ENCODE data around the gene TNFSF13B. TPM values are rescaled to one million over a fixed set of nuclear protein-coding genes. Genes with fewer than 3 reads are reported as not detected.
"Not testable (repeated sequence)": the region's sequence is repeated elsewhere in the genome, so short reads cannot be mapped to it uniquely, and the experiment has no call there.

TNFSF13B gene
- total RNA-seq, 1 donor from 2014 or later, result 0.78 TPM

DNA sequence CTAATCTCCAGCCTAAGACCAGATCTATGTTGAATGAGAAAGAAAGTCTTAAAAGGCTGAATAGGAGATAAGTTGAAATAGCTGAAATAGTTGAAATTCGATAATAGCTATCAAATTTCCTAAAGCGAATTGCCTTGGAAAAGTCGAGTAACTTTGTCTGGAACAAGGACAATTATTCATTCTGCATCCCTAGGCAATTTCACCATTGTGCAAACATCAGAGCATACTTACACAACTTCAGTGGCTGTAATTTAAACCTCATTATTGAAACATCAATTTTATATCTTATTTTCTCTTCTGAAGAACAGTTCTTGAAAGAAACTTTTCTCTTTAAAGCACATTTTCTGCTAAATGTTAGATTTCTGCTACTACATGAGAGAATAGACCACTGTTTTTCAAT is 13.6 kb downstream of the TNFSF13B start:
- no peak for DNase-seq

- DNase-seq, result no peak
These were observed 19.2 kb downstream of the TNFSF13B start for GRCh38 chr13:108288741-108289140.

GRCh38 chr13:108289819-108290218 is 20.3 kb downstream of the TNFSF13B start:
- no peak for DNase-seq

DNA sequence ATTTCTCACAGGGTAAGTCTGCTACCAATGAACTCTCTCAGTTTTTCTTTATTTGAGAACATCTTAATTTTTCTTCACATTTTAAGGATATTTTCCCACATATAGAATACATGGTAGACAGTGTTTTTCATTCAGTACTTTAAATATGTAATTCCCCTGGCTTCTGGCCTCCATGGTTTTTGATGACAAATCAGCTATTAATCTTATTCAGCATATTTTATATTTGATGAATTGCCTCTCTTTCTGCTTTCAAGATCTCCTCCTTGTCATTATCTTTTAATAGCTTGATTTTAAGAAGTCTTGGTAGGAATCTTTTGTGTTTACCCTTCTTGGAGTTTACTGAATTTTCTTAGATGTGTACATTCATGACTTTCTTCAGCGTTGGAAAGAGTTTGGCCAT is 27.6 kb downstream of the TNFSF13B start:
- no peak for DNase-seq

GRCh38 chr13:108302279-108302678 is 32.8 kb downstream of the TNFSF13B start:
- DNase-seq, result no peak

DNA sequence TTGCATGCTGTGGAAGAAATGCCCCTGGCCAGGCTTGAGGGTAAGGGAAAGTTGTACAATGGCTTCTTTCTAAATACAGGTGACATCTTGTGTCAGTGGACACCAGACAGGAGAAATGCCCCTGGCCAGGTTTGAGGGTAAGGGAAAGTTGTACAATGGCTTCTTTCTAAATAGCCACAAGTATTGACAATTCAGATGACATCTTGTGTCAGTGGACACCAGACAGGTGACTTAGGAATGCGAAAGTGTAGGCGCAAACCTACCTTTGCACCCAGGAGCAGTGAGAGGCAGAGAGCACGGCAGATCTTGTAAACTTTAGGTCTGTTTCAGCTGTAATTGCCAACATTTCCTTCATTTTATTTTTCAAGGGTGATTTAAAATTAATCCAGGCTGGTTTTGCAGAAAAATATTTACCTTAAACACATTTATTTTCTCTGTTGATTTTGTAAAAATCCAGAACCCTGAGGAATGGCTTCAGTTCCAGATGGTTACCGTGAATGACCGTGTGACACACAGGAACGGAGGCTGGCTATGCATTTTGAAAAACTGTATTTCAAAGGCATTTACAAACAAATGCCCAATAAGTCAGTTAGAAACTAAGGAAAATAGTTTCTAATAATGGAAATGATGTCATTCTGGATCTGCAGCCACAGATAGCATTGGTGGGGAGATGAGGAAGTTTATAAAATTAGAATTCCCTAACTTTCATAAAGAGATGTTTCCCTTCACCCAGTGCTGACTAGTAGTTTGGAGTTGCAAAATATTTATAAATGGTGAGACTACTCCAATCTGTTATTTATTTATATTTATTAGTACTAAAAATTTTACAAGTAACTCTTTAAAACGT is 34.9 kb downstream of the TNFSF13B start:
- no peak for DNase-seq

GRCh38 chr13:108305655-108306054 is 36.1 kb downstream of the TNFSF13B start:
- no peak for DNase-seq

DNA sequence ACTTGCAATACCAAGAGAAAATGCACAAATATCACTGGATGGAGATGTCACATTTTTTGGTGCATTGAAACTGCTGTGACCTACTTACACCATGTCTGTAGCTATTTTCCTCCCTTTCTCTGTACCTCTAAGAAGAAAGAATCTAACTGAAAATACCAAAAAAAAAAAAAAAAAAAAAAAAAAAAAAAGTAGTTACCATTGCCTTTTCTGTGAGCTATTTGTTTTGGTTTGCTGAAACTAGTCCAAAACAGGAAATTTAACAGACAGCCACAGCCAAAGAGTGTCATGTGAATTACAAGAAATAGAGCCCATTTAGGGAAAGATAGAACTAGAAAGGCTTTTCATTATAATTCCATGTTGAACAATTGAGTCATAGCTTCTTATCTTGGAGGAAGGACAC is 37.3 kb downstream of the TNFSF13B start:
- DNase-seq, result no peak

DNA sequence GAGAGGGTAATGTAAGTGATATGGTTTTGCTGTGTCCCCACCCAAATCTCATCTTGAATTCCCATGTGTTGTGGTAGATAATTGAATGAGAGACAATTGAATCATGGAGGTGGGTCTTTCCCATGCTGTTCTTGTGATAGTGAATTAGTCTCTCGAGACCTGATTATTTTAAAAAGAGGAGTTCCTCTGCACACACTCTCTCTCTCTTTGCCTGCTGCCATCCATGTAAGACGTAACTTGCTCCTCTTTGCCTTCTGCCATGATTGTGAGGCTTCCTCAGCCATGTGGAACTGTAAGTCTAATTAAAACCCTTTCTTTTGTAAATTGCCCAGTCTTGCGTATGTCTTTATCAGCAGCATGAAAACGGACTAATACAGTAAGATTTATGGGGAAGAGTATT is 42.1 kb downstream of the TNFSF13B start:
- DNase-seq, result not testable (repeated sequence)

DNA sequence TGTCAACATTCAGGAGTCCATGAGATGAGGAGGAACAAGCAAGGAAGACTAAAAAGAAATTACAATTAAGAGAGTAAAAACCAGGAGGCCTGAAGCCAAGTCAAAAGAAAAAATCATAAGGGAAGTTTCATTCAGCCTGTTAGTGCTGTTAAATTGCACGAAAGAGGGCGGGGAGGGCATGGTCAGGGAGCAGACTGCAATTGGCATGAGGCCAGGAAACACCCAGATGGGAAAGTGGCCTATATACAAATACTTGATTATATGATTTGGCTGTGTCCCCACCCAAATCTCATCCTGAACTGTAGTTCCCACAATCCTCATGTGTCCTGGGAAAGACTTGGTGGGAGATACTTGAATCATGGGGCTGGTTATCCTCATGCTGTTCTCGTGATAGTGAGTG is 43.9 kb downstream of the TNFSF13B start:
- no peak for DNase-seq

DNA sequence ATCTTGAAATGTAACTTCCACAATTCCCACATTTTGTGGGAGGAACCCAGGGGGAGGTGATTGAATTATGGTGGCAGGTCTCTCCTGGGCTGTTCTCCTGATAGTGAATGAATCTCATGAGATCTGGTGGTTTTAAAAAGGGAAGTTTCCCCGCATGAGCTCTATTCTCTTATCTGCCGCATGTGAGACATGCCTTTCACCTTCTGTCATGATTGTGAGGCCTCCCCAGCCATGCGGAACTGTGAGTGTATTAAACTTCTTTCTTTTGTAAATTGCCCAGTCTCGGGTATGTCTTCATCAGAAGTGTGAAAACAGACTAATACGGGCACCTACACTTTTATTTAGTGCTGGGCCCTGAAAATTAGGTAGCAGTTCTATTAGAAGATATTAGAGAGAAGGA is 45.8 kb downstream of the TNFSF13B start:
- DNase-seq, result no peak

DNA sequence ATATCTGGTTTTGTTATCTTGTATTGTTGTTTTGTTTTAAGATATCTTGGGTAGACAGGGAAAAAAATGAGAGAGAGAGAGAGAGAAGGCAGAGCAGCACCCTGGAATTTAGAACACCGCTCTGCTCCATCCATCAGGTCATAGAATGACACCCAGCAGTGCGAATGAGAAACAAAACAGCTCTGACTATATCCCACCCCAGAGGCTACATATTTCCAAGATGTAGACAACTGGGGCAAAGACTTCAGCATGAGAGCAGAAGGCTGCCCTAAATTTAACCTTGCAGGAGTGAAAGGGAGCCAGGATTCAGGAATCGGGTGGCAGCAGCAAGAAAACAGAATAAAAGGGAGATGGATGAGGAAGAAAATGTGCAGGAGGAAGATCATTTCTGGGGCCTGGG is 46.5 kb downstream of the TNFSF13B start:
- no peak for DNase-seq

DNA sequence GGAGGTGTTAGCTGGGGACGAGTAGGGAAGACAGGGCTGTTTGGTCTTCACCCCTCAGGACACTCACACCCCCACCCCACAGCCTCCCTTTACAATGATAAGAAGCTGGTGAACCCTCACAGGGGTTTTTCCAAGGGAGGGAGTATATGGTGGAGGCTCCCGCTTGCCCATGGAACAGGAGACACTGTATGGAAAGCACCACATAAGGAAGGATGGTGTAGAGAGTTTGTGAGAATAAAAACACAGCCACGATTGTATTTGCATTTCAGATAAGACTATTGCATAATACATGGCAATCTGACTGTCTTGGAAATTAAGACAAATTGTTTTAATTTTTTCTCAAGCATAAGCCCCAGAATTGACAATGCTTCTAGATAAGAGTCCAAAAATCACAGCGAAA is 46.9 kb downstream of the TNFSF13B start:
- no peak for DNase-seq

DNA sequence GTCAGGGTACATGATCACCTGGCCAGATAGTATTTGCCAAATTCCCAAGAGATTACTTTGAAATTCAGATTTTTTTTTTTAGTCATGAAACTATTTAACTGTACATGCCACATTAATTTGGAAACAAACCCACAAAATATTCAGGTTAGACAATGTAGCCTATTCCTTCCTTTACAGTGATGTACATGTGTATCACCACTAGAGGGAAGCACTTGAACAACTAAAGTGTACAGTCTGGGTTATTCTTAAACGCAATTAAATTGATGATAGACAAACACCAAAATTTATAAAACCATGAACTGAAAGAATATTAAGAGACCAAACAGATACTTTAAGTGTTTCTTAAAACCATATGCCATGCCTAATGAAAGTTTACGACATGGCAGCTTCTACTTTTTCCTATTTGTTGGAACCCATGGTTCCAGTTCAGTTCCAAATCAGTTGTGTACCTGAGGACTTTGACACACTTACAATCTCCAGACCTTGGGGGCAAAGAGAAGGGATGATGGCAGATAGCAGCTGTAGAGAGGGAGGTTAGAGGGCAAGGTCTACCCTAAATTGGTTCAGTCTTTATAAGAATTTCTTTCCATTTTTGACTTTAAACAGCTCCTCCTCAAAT is 52.8 kb downstream of the TNFSF13B start:
- DNase-seq, result no peak

- DNase-seq, result no peak
These were observed 53.5 kb downstream of the TNFSF13B start for GRCh38 chr13:108323031-108323430.

- DNase-seq, result no peak
These were observed 56.3 kb downstream of the TNFSF13B start for GRCh38 chr13:108325863-108326262.

GRCh38 chr13:108326309-108326708 is 56.8 kb downstream of the TNFSF13B start:
- DNase-seq, result no peak

DNA sequence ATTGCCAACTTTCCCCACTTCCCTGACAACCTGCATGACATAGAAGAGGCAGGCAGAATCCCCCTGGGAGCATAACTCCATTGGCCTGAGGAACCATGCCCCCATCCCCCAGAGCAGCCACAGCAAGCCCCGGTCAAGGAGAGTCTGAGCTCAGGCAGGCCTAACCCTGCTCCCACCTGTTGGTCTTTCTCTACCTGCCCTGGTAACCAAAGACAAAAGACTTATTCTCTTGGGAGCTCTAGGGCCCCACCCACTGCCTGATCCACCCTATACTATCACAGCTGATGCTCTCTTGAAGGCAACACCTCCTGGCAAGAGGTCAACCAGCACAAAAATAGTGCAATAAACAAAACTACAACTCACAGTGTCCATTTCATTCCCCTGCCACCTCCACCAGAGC is 59.3 kb downstream of the TNFSF13B start:
- no peak for DNase-seq

DNA sequence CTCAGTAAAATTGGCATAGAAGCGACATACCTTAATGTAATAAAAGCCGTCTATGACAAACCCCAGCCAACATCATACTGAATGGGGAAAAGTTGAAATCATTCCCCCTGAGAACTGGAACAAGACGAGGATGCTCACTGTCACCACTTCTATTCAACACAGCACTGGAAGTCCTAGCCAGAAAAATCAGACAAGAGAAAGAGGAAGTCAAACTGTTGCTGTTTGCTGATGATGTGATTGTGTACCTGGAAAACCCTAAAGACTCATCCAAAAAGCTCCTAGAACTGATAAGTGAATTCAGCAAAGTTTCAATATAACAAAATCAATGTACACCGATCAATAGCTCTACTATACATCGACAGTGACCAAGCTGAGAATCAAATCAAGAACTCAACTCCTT is 63.3 kb downstream of the TNFSF13B start:
- no peak for DNase-seq

DNA sequence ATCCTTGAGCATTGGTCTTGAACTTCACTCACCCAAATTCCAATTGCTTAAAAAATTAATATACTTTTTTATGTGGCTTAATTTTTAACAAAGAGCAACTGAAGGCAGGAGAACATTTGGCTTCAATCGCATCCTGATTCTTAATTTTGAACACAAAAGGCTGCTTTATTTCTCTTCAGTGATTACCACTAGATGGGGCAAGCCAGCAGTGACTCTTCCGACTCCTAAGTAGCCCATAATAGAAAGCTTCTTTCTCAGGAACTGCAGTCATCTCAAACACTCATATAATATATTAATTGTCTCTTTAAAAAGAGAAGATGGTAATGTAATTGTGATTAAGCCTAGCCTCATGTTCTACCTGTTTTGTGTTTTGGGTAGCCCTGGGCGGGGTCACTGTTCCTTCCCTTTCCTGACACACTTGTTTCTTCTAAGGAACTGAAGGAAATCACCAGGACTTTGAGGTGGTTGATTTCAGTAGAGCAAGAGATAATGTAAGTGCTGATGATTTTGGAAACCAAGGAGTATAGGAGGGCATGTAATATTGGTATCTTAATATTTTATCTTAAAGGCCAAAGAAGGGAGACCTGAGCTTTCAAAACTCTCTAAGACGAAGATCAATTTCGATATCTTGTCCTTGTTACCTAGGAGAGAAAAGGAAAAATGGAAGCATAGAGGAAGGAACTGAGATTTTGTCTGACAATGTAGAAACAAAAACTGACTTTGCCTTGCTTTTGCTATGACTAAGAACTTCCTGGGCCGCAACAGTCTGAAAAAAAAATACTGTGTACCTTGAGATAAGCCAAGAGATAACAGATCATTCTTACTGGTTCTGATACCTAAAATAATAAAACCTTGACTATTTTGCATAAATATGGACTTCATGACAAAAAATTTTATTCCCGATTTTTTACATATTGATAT is 73.1 kb downstream of the TNFSF13B start:
- no peak for DNase-seq

DNA sequence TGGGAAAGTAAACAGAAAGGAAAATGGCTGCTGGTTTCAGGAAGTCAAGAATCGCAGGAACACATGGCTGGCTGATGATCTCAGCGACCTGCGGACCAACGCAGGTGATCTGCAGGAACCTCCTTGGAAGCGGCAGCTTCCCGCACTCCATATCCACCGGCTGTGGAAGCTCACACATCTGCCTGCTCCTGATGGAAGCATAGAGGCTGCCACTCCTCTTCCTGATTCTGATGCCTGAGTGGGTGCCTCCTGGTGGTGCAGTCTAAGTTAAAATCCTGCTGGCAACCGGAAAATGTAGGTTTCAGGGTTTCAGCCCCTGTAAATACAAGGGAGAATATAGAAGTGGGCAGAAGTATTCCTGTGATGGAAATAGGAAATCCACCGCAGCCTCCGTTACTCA is 75.5 kb downstream of the TNFSF13B start:
- no peak for DNase-seq

GRCh38 chr13:108346376-108346775 is 76.9 kb downstream of the TNFSF13B start:
- no peak for DNase-seq

DNA sequence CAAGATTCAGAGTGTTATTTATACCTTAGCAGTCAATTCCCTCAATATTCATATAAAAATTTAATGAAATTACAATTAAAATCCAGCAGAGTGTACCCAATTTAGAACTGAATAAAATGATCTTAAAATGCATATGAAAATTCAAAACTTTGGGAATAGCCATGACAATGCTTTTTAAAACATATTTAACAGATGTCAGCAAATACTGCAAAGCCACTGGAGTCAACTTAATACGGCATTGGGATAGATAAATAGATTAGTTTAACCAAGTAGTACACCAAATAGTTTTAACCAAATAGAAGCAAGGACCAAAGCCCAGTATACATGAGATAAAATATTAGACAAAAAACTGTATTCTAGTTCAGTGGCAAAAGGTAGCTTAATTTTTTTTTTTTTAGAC is 79.8 kb downstream of the TNFSF13B start:
- DNase-seq, result no peak

Measured in occipital lobe (tissue), 2 donors.